Neural cell (in vitro differentiated cells): ENCODE data around the gene RPS6KA2. TPM values are rescaled to one million over a fixed set of nuclear protein-coding genes. Genes with fewer than 3 reads are reported as not detected.
A peak's percentile ranks its signal among the peaks of the same experiment; 100 is the strongest.

Source experiments
- H2AFZ ChIP-seq: fragments of 200-600, 300-800 bp; sonication (generic), shearing (Covaris generic); 2 replicates; pipeline ENCODE4 v1.6.0; 2014; ENCODE audit warnings: low read depth, mild to moderate bottlenecking, antibody characterized with exemption, low read length, moderate library complexity
- H3F3A ChIP-seq: fragments of 200-600 bp; shearing (Covaris generic); 2 replicates; pipeline ENCODE4 v1.6.1; 2016; ENCODE audit warnings: mild to moderate bottlenecking, moderate library complexity, mixed read lengths, antibody characterized with exemption, low read length; ENCODE audit not compliant: insufficient read depth, poor library complexity, severe bottlenecking
- H3K27ac ChIP-seq: fragments of 200-600, 300-800 bp; sonication (generic), shearing (Covaris generic); 2 replicates; pipeline ENCODE4 v1.5.1; 2014; ENCODE audit warnings: mild to moderate bottlenecking, low read length, moderate library complexity
- H3K27me3 ChIP-seq: fragments of 300-800, 200-600 bp; sonication (generic), shearing (Covaris generic); 2 replicates; pipeline ENCODE4 v1.6.0; 2014; ENCODE audit warnings: mild to moderate bottlenecking, low read depth, low read length, moderate library complexity; ENCODE audit not compliant: insufficient read depth
- H3K36me3 ChIP-seq: fragments of 300-800, 200-600 bp; sonication (generic), shearing (Covaris generic); 2 replicates; pipeline ENCODE4 v1.5.1; 2014; ENCODE audit warnings: mild to moderate bottlenecking, antibody characterized with exemption, low read length, moderate library complexity; ENCODE audit not compliant: insufficient read depth
- H3K4me2 ChIP-seq: fragments of 300-800, 200-600 bp; sonication (generic), shearing (Covaris generic); 2 replicates; pipeline ENCODE4 v1.6.0; 2014; ENCODE audit warnings: mild to moderate bottlenecking, low read length
- H3K4me3 ChIP-seq: fragments of 300-800, 200-600 bp; sonication (generic), shearing (Covaris generic); 2 replicates; pipeline ENCODE4 v1.5.1; 2014; ENCODE audit warnings: mild to moderate bottlenecking, low read length, moderate library complexity
- H3K79me2 ChIP-seq: fragments of 200-600 bp; shearing (Covaris generic); replicated peaks from 2 replicates; pipeline ENCODE4 v1.6.0; 2014; ENCODE audit warnings: mild to moderate bottlenecking, low read length, moderate library complexity; ENCODE audit not compliant: insufficient read depth
- H3K9ac ChIP-seq: fragments of 300-800, 200-600 bp; sonication (generic), shearing (Covaris generic); 2 replicates; pipeline ENCODE4 v1.6.1; 2016; ENCODE audit warnings: mild to moderate bottlenecking, low read length, mixed read lengths
- H3K9me2 ChIP-seq: fragments of 200-600 bp; shearing (Covaris generic); 2 replicates; pipeline ENCODE4 v1.6.1; 2016; ENCODE audit warnings: mild to moderate bottlenecking, low read length, mixed read lengths; ENCODE audit not compliant: insufficient read depth
- H3K9me3 ChIP-seq: fragments of 200-600, 300-800 bp; sonication (generic), shearing (Covaris generic); 2 replicates; pipeline ENCODE4 v1.6.1; 2016; ENCODE audit warnings: mild to moderate bottlenecking, mixed run types, low read length, moderate library complexity, mixed read lengths
- H4K20me1 ChIP-seq: fragments of 200-600 bp; shearing (Covaris generic); 2 replicates; pipeline ENCODE4 v1.6.1; 2016; ENCODE audit warnings: mild to moderate bottlenecking, mixed run types; ENCODE audit not compliant: insufficient read depth
- EP300 ChIP-seq: fragments of 450-650 bp; conservative IDR thresholded peaks from 2 replicates; pipeline ENCODE4 v1.6.1; 2014; ENCODE audit warnings: antibody characterized with exemption, mild to moderate bottlenecking, moderate library complexity; ENCODE audit not compliant: poor library complexity, severe bottlenecking
- EZH2 ChIP-seq: fragments of 200-600, 300-800 bp; shearing (Covaris generic), sonication (generic); IDR thresholded peaks from 2 replicates; pipeline ENCODE4 v1.6.1; 2014; ENCODE audit warnings: antibody characterized with exemption, low read length, borderline replicate concordance, mild to moderate bottlenecking; ENCODE audit not compliant: insufficient read depth, poor library complexity, severe bottlenecking
- MXI1 ChIP-seq: fragments of 450-650 bp; conservative IDR thresholded peaks from 2 replicates; pipeline ENCODE4 v1.6.1; 2014; ENCODE audit warnings: antibody characterized with exemption, mild to moderate bottlenecking; ENCODE audit not compliant: poor library complexity, severe bottlenecking
- POLR2AphosphoS5 ChIP-seq: IDR thresholded peaks from 2 replicates; pipeline ENCODE4 v1.6.1; 2012
- RAD21 ChIP-seq: fragments of 450-650 bp; conservative IDR thresholded peaks from 2 replicates; pipeline ENCODE4 v1.6.1; 2014; ENCODE audit warnings: antibody characterized with exemption, mild to moderate bottlenecking, moderate library complexity
- SMC3 ChIP-seq: fragments of 450-650 bp; conservative IDR thresholded peaks from 2 replicates; pipeline ENCODE4 v1.6.1; 2014; ENCODE audit warnings: antibody characterized with exemption, mild to moderate bottlenecking, moderate library complexity; ENCODE audit not compliant: poor library complexity
- TAF1 ChIP-seq: IDR thresholded peaks from 2 replicates; pipeline ENCODE4 v1.6.1; 2012; ENCODE audit warnings: low read depth
- polyA plus RNA-seq: library from polyadenylated mRNA; depleted of rRNA; stranded (reverse); fragments of >200 nt; gene quantifications from 2 replicates; pipeline ENCODE4 v1.2.3, GENCODE V29; 2014
- TF ChIP-seq, protein P1 (sequence below): fragments of 450-650 bp; IDR thresholded peaks from 2 replicates; pipeline ENCODE4 v1.5.1; 2014; ENCODE audit warnings: antibody characterized with exemption, mild to moderate bottlenecking, moderate library complexity; ENCODE audit not compliant: poor library complexity, severe bottlenecking
- TF ChIP-seq, protein P2 (sequence below): IDR thresholded peaks from 2 replicates; pipeline ENCODE4 v1.6.1; 2012; ENCODE audit warnings: borderline replicate concordance

RPS6KA2 gene
- polyA plus RNA-seq, 1 donor from 2014 or later = 34.3 TPM

DNA sequence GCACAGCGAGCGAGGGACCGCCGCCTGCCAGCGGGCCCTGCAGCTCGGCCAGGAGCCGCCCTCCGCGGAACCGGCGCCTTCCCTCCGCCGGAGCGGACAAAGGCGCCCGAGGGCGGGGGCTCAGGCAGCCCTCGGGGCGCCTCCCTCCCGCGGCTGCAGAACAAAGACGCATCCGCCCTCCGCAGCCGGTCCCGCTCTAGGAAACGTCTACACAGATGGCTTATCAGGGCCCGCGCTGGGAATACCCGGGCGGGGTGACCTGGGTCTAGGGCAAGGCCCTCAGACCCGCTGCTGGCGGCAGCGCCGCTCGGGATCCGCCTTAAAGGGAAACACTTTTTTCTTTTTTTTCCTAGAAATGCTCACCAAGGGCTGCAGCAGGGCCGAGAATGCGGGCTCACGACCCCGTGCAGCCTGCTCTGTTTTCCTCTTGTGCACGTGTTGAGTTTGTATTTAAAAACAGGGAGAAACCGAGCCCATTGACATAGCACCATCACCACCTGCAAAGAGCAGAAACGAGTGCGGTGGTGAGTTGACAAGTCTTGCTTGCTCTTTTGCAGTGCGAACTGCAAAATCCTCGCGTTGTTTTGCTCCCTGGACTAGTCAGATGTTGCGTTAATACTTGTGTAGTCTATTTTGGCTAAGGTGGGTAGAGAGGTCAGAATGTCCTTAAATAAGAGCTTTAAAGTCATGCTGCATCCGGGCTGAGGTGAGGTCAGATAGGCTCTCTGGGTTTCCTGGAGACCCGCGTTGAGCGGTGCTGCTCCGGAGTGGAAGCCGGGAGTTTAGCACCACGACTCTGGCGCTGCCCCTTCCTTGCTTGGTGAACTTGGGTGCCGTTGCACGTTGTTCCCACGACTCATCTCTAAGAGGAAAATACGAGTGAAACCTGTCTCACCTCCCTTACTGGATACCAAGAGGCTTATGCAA lies 1.1 kb upstream of the RPS6KA2 start:
- Histone ChIP-seq H3K9me3 (no peaks in the 10 kb centered on the region), H3F3A (no peaks in the 10 kb centered on the region), H2AFZ (peak overlapping the region; percentile 9), H3K27ac (peak overlapping the region; percentile 89), H3K4me2 (peak overlapping the region; percentile 43), H3K9ac (peak overlapping the region; percentile 88), H4K20me1 (no peaks in the 10 kb centered on the region), H3K36me3 (no peaks in the 10 kb centered on the region), H3K27me3 (no peaks in the 10 kb centered on the region), H3K79me2 (peaks cover 26% of the 10 kb centered on the region), H3K9me2 (no peaks in the 10 kb centered on the region), H3K4me3 (peak overlapping the region; percentile 94)
- TF ChIP-seq RAD21 = no peak
- peak; percentile 53 for TF ChIP-seq SMC3
- TF ChIP-seq, protein P1, sequence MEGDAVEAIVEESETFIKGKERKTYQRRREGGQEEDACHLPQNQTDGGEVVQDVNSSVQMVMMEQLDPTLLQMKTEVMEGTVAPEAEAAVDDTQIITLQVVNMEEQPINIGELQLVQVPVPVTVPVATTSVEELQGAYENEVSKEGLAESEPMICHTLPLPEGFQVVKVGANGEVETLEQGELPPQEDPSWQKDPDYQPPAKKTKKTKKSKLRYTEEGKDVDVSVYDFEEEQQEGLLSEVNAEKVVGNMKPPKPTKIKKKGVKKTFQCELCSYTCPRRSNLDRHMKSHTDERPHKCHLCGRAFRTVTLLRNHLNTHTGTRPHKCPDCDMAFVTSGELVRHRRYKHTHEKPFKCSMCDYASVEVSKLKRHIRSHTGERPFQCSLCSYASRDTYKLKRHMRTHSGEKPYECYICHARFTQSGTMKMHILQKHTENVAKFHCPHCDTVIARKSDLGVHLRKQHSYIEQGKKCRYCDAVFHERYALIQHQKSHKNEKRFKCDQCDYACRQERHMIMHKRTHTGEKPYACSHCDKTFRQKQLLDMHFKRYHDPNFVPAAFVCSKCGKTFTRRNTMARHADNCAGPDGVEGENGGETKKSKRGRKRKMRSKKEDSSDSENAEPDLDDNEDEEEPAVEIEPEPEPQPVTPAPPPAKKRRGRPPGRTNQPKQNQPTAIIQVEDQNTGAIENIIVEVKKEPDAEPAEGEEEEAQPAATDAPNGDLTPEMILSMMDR = no peak
- no peak for TF ChIP-seq EZH2
- TF ChIP-seq POLR2AphosphoS5 = no peak
- peak; percentile 22 for TF ChIP-seq TAF1
- TF ChIP-seq, protein P2, sequence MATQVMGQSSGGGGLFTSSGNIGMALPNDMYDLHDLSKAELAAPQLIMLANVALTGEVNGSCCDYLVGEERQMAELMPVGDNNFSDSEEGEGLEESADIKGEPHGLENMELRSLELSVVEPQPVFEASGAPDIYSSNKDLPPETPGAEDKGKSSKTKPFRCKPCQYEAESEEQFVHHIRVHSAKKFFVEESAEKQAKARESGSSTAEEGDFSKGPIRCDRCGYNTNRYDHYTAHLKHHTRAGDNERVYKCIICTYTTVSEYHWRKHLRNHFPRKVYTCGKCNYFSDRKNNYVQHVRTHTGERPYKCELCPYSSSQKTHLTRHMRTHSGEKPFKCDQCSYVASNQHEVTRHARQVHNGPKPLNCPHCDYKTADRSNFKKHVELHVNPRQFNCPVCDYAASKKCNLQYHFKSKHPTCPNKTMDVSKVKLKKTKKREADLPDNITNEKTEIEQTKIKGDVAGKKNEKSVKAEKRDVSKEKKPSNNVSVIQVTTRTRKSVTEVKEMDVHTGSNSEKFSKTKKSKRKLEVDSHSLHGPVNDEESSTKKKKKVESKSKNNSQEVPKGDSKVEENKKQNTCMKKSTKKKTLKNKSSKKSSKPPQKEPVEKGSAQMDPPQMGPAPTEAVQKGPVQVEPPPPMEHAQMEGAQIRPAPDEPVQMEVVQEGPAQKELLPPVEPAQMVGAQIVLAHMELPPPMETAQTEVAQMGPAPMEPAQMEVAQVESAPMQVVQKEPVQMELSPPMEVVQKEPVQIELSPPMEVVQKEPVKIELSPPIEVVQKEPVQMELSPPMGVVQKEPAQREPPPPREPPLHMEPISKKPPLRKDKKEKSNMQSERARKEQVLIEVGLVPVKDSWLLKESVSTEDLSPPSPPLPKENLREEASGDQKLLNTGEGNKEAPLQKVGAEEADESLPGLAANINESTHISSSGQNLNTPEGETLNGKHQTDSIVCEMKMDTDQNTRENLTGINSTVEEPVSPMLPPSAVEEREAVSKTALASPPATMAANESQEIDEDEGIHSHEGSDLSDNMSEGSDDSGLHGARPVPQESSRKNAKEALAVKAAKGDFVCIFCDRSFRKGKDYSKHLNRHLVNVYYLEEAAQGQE = peak; percentile 37
- TF ChIP-seq EP300 = peak; percentile 5
- peak; percentile 69 for TF ChIP-seq MXI1

DNA sequence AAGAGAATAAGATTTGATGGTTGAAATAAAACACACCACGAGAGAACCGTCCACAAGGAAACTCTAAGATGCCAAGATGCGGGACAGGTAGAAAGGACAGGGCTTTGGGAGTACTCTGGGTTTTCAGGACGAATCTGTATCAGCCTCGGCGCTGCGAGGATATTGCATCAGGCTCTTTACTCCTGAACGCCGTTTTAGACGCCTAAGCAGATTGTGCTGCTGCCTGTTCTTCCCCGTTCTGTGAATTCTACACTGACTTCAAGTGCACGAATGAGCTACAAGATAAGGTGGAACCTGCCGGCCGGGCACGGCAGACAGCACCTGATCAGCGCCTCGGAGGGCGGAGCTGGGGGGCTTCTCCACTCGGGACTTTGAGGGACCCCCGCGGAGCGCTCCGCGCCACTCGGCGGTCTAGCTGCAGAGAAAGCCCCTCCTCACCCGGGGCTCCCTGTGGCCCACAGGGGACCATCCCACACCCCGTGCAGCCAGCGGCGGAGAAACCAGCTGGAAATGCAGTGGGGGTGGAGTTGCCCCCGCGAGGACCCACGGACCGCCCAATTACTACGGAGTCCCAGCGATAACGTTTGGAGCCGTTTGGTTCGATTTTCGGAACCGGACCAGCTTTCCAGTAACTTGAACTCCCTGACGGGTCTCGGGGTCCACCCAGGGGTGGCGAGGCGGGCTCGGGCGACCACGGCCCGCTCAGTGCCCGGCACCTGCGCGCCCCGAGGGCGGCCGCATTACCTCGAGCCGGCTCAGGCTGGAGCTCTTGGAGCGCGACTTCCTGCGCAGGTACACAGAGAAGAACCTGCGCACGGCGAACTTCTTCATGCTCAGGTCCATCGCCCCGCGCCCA lies 646 bp downstream of the RPS6KA2 start:
- Histone ChIP-seq H3K9ac (peak overlapping the region; percentile 77), H3K36me3 (no peaks in the 10 kb centered on the region), H4K20me1 (no peaks in the 10 kb centered on the region), H3F3A (no peaks in the 10 kb centered on the region), H3K79me2 (peaks cover 42% of the 10 kb centered on the region), H2AFZ (peak overlapping the region; percentile 31), H3K27ac (peak overlapping the region; percentile 76), H3K9me3 (no peaks in the 10 kb centered on the region), H3K9me2 (no peaks in the 10 kb centered on the region), H3K27me3 (no peaks in the 10 kb centered on the region), H3K4me3 (peak overlapping the region; percentile 94), H3K4me2 (peak overlapping the region; percentile 66)
- TF ChIP-seq TAF1 (peak; percentile 55), SMC3 (peak; percentile 46), MXI1 (no peak), EZH2 (no peak), RAD21 (peak; percentile 54), POLR2AphosphoS5 (peak; percentile 51), EP300 (no peak)
- TF ChIP-seq, protein P2 = peak; percentile 50
- TF ChIP-seq, protein P1 = peak; percentile 14
